ENCODE results near the gene NPHP1. TPM values are rescaled to one million over a fixed set of nuclear protein-coding genes. Genes with fewer than 3 reads are reported as not detected.

NPHP1 gene
- polyA plus RNA-seq, 3 donors: 0.51 TPM; not detected in 2

DNA sequence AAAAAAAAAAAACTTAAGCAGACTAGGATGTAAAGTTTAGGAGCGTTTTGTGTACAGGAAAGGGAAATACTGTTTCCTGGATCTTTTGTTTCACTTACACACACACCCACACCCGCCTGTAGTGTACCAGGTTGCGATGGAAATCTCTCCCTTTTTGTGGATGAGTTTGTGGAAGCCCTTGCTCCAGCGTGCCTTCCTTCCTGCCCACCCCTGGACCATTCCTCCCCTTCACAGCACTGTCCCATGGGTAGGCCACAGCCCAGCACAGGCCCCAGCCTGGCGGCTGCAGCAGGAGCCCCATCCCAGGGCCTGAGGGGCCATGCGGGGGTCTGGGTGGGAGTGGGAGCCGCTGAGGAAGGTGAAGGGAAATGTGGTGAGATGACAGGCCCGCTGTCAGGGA lies 104.3 kb downstream of the NPHP1 start:
- no peaks in the 10 kb centered on the region for H3K79me2 ChIP-seq (ENCODE audit: insufficient read depth, low read length)
- Mint-ChIP-seq H3K9me3 (peaks cover 0 to 2% (median 0%) of the 10 kb centered on the region in 7 donors), H3K27me3 (ENCODE audit: low read depth in 3 of 3) (peaks cover 3 to 8% (median 5%) of the 10 kb centered on the region in 3 donors), H3K27ac (no peak overlapping the region), H3K4me3 (no peak overlapping the region), H3K36me3 (no peaks in the 10 kb centered on the region), H3K4me1 (peaks cover 16% of the 10 kb centered on the region)
- TF ChIP-seq, protein P1, sequence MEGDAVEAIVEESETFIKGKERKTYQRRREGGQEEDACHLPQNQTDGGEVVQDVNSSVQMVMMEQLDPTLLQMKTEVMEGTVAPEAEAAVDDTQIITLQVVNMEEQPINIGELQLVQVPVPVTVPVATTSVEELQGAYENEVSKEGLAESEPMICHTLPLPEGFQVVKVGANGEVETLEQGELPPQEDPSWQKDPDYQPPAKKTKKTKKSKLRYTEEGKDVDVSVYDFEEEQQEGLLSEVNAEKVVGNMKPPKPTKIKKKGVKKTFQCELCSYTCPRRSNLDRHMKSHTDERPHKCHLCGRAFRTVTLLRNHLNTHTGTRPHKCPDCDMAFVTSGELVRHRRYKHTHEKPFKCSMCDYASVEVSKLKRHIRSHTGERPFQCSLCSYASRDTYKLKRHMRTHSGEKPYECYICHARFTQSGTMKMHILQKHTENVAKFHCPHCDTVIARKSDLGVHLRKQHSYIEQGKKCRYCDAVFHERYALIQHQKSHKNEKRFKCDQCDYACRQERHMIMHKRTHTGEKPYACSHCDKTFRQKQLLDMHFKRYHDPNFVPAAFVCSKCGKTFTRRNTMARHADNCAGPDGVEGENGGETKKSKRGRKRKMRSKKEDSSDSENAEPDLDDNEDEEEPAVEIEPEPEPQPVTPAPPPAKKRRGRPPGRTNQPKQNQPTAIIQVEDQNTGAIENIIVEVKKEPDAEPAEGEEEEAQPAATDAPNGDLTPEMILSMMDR (IDR thresholded peaks at IDR 0.05): no peak
- 90% methylated on average over 2 of the region's 8 CpGs for WGBS (ENCODE audit: insufficient coverage)
- no peak overlapping the region for H3K4me3 ChIP-seq (replicated peaks in 1 of 3; ENCODE audit: low read depth in 2 of 3, low read length in 3 of 3)
- H3K9me3 ChIP-seq (replicated peaks in 1 of 2; ENCODE audit: control insufficient read depth in 1 of 2, insufficient read depth in 1 of 2, low read length in 2 of 2): no peaks in the 10 kb centered on the region
- H3K27ac ChIP-seq (ENCODE audit: low read depth in 1 of 2, low read length in 2 of 2): no peak overlapping the region
- no peak overlapping the region for H3K9ac ChIP-seq (ENCODE audit: insufficient read depth, low read length, poor library complexity, severe bottlenecking)
- no peak for DNase-seq
- no peak overlapping the region for H2AFZ ChIP-seq (ENCODE audit: insufficient read depth, low read depth, low read length, poor library complexity, severe bottlenecking)
- peaks cover 0 to under 1% of the 10 kb centered on the region in 2 donors for H3K27me3 ChIP-seq (ENCODE audit: control insufficient read depth in 2 of 2, insufficient read depth in 2 of 2, low read length in 2 of 2)
- no peaks in the 10 kb centered on the region for H3K36me3 ChIP-seq (replicated peaks in 1 of 2; ENCODE audit: control insufficient read depth in 1 of 2, insufficient read depth in 2 of 2, low read length in 2 of 2)
- H3K4me1 ChIP-seq (ENCODE audit: control insufficient read depth in 1 of 2, insufficient read depth in 2 of 2, low read length in 2 of 2): peaks cover 11 to 22% of the 10 kb centered on the region in 2 donors
- intact Hi-C loops (cut with micrococcal nuclease): no loop called here
- H4K20me1 ChIP-seq (ENCODE audit: insufficient read depth, low read length): no peaks in the 10 kb centered on the region
- H3K4me2 ChIP-seq (replicated peaks; ENCODE audit: extremely low read depth, low read length, poor library complexity, severe bottlenecking): no peak overlapping the region

DNA sequence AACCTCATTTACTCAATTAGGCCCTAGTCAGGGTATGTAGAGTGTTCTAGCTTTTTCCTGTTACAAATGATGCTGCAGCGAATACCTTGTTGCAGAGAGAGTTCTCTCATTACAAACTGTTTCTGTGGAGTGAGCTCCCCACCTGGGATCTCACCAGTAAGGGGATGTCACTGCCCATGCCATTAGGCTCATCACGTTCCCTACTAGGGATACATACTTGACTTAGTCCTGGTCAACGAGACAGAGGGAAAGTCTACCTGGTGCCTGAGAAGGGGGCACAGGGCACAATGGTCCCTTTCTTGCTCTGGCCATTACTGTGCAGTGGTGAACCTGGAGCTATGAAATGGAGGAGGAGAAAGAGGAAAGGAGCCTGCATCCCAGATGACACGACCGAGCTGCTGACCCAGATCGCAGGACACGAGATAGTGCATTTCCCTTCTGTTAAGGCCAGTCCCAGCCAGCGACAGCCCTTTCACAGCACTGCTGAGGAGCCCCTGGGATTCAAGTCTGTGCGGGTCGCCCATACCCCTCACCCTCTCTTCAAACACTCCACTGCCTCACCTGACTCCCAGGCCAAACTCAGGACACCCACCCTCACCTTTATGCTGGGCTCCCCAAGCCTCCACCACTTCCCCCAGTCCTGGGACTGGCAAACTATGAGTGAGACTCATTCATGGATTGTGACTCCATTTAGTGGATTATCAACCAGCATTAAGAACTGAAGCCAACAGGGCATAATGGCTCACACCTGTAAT lies 105.2 kb downstream of the NPHP1 start:
- no peak overlapping the region for H3K27ac Mint-ChIP-seq
- H3K27me3 ChIP-seq (ENCODE audit: control insufficient read depth in 2 of 2, insufficient read depth in 2 of 2, low read length in 2 of 2): no peaks in the 10 kb centered on the region
- DNase-seq: no peak
- no peak overlapping the region for H3K4me2 ChIP-seq (replicated peaks; ENCODE audit: extremely low read depth, low read length, poor library complexity, severe bottlenecking)
- H3K79me2 ChIP-seq (ENCODE audit: insufficient read depth, low read length): no peaks in the 10 kb centered on the region
- H3K4me1 ChIP-seq (ENCODE audit: control insufficient read depth in 1 of 2, insufficient read depth in 2 of 2, low read length in 2 of 2): peaks cover 11 to 22% of the 10 kb centered on the region in 2 donors
- H4K20me1 ChIP-seq (ENCODE audit: insufficient read depth, low read length): no peaks in the 10 kb centered on the region
- TF ChIP-seq, protein P1 (IDR thresholded peaks at IDR 0.05): no peak
- no peak overlapping the region for H2AFZ ChIP-seq (ENCODE audit: insufficient read depth, low read depth, low read length, poor library complexity, severe bottlenecking)
- H3K4me3 ChIP-seq (replicated peaks in 1 of 3; ENCODE audit: low read depth in 2 of 3, low read length in 3 of 3): no peak overlapping the region
- no peaks in the 10 kb centered on the region for H3K36me3 Mint-ChIP-seq
- H3K36me3 ChIP-seq (replicated peaks in 1 of 2; ENCODE audit: control insufficient read depth in 1 of 2, insufficient read depth in 2 of 2, low read length in 2 of 2): no peaks in the 10 kb centered on the region
- peaks cover 18% of the 10 kb centered on the region for H3K4me1 Mint-ChIP-seq
- peaks cover 2 to 6% (median 3%) of the 10 kb centered on the region in 3 donors for H3K27me3 Mint-ChIP-seq (ENCODE audit: low read depth in 3 of 3)
- no peak overlapping the region for H3K9ac ChIP-seq (ENCODE audit: insufficient read depth, low read length, poor library complexity, severe bottlenecking)
- WGBS (ENCODE audit: insufficient coverage): 83% methylated on average over 7 of the region's 10 CpGs
- no peak overlapping the region for H3K27ac ChIP-seq (ENCODE audit: low read depth in 1 of 2, low read length in 2 of 2)
- H3K9me3 Mint-ChIP-seq: peaks cover 0 to 2% (median 0%) of the 10 kb centered on the region in 7 donors
- H3K9me3 ChIP-seq (replicated peaks in 1 of 2; ENCODE audit: control insufficient read depth in 1 of 2, insufficient read depth in 1 of 2, low read length in 2 of 2): no peaks in the 10 kb centered on the region
- no peak overlapping the region for H3K4me3 Mint-ChIP-seq
- intact Hi-C loops (cut with micrococcal nuclease): no loop called here
